Activated CD8-positive, alpha-beta memory T cell treated with anti-CD3 and anti-CD28 coated beads for 48 hours (primary cell): ENCODE measurements around the gene PCNX2.

Experiments
- DNase-seq, 3 experiments: peaks; one replicate each; pipeline ENCODE4 v3.0.0-alpha.2; 2020; ENCODE audit warnings: low read depth in 2 of 3, low spot score in 2 of 3

Gene PCNX2

DNA sequence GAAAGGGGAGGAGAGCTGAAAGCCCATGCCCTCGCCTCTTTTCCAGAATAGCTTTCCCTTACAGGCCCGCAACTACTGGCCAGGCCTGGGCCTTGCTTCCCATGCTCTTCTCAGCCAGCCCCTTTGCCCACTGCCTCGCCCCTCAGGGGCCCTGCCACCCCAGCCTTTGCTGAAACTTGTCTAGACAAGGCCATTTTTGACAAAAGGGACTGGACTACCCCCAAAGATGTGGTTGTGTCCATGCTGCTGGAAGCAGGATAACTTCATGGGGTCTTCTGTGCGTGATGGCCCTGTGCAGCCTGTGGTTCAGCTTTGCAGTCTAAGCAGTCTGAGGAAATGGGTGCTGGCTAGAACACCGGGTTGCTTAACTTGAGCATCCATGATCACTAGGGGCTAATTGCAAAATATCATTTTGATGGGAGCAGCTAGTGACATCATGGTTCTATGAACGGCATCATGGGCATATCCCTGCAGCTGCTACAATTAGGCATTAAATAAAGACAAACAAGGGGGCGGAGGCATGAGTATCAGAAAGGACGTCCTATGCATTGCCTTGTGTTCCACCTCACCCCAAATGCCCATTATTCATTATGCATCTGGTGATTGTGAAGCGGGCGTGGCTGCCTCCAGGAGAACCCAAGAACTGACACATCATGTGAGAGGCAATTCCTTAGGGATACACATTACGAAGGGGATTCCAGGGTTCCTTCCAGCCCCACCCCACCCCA, 308.3 kb downstream of the PCNX2 start:
- DNase-seq, result no peak

DNA sequence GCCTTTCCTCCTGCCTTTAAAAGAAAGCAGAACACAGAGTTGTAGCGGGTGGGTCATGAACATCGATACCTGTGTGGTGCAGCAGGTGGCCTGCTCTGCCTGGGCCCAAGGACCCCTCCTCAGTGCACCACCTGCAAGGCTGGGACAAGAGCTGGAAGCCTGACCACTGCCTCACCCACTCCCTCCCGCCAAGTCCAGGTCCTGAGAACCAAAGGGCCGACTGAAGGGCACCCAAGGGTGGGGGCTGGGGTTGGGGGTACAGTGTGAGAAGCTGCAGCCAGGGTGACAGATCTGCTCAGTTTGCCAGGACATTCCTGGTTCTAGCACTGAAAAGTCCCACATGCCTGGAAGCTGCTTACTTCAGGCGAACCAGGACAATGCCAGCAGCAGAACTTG, 309.0 kb downstream of the PCNX2 start:
- DNase-seq, result no peak

DNA sequence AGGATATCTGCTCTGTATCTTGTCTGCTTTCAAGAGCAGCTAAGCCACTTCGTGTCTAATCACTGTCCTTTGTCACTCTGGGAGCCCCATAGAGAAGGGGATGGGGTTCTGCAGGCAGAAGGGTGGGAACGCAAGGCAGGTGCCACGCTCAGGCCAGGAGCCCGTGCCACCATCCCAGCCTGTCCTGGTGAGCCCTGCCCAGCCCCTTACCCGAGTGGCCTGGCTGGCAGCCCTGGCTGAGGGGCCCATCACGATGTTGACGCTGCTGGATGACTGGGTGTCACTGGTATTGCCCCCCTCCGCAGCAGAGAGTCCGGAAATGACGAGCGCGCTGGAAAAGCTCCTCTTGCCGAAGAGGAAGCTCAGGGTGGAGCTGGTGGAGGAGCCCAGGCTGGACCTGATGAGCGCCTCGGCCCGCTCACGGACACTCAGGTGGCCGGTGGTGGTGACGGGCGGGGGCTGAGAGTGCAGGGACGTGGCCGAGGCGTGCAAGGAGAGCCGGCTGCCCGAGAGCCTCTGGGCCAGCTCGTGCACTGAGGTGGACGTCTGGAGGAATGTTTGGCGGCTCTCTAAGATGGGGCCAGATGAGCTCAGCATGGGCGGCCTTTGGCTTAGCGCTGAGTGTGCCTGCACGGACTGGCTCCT, 309.5 kb downstream of the PCNX2 start:
- DNase-seq, result no peak

DNA sequence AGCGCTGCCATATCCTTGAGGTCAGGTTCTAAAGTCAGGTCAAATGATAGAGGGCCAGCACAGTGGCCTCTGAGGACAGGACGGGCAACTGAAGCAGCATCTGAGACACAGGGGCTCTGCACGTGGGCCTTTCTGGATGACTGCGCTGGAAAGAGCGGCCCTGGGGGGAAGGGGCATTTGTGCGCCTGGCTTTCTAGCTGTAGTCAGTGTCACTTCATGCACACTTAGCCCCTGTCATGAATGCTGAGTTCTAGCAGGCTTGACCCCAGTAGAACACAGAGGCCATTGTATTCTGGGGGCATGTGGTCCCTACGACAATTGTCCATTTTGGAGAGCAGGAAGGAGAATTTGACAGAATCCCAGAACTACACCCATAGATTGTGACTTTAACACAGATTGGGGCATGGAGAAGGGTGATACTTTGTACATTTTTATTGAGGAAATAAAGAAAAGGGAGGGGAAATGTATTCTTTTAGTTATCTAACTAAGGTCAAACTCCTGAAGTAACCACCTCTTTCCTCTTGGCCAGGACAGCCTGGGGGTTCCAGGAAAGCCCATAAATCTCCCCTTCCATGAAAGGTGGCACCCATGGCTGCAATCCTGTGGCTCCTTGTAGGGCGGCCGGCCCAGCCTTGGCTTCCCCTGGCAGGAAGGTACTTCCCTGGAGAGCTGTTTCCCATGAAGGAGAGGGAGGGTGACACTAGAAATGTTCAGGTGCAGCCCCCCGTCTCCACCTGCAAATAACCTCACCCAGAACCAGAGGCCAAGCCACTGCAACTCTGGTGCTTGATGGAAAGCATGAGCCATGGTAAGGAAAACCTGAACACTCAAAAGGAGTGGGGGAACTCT, 310.7 kb downstream of the PCNX2 start:
- no peak for DNase-seq

DNA sequence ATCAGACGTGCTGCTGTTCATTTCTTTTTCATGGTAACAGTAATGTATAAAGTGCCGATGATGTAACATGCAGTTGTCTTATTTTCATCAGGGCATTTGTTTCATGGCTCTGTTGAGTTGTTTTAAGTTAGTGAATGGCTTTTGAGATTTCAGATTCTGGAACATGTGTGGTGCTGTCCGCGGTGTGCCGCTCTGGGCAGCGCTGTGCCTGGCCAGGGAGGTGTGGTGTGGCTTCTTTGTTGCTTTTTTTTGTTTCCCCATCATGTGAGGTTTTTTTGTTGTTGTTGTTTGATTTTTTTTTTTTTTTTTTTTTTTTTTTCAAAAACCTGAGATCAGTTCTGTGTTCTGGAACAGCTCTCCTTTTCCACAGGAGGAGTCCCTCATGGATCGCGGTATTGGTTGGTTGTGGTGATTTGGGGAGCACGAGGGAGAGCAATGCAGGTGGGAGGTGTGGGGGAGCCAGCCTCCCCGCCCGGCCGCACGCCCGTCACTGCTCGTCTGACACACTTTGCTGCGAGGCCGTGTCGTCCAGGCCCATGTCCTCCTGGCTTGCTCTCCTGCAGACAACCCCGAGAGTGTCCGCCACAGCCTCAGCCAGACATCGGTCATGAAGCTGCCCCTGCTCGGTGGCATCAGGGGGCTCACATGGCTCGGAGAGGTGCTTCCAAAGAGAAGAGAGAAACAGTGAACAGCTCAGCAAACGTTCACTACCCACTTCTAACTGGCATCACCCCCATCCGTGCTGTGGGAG, 311.5 kb downstream of the PCNX2 start:
- DNase-seq, result no peak

DNA sequence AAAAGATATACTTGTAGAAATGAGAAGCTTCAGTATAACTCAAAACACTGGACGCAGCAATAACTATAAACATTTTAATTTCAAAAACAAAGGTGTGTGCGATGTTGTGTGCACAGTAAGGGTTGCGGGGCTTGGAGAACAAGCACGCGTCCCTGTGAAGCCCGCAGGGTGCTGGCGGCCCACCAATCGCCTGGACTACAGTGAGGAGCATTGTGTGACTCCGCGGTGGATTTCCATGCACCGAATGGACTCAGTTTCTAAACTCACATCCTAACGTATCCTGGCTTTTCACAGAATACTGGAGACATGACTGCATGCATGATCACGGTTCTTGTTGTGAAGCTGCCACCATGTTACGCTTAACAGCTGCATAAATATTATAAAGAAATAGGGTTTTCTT, 312.1 kb downstream of the PCNX2 start:
- no peak for DNase-seq

DNA sequence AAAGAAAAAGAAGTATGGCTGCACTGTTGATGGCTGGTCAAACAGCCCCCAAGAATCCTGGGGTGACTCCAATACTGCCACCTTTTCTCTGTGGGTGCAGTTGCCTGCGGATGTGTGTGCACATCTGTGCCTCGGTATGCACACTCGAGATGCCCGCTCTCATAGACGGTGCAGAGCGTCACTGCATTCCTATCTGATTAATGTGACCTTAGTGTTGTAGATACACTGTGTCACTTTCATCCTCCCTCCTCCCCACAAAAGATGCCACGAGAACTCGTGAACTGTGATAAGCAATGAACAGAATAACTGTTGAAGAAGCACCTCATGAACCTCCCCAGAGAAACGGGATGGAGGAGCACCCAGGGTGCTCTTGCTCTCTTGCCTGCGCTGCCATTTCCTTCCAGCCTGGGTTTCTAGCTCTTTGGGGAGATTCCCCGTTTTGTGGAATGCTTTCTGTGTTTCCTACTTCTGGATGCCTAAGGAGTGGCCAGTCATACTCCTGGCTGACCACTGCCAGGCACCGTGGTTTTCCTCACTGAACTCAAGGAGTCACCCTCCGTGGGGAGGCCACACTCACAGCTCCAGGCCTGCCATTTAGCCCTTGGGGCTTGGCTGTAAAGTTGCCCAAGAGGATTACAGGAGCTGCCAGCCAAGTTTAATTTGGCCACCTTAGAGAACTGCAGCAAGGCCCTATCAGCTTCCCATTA, 313.1 kb downstream of the PCNX2 start:
- DNase-seq, result no peak

DNA sequence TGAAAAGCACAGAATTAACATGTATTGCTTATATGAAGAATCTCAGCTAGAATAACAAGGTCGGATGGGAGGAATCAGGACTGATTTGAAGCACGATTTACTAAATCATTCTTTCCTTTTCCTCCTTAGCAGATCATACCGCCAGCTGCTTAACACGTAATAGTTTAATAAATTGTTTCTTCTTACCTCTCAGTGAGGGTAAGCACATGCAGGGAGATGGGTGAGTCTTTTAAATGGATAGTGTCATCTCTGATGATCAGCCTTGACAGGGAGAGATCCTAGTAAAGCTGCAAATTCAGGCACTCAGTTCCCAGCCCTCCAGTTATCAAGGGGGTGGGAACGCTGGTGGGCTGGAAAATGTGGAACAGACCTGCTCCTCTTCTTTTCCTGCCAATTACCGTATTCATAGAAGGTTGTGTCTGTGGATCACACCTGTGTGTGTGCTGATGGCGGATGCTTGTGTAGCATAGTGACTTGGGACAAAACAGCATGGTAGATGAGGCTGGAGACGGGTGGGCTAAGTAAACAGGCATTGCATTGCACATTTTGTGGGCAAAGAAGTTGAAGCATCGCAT, 314.5 kb downstream of the PCNX2 start:
- DNase-seq, result no peak

DNA sequence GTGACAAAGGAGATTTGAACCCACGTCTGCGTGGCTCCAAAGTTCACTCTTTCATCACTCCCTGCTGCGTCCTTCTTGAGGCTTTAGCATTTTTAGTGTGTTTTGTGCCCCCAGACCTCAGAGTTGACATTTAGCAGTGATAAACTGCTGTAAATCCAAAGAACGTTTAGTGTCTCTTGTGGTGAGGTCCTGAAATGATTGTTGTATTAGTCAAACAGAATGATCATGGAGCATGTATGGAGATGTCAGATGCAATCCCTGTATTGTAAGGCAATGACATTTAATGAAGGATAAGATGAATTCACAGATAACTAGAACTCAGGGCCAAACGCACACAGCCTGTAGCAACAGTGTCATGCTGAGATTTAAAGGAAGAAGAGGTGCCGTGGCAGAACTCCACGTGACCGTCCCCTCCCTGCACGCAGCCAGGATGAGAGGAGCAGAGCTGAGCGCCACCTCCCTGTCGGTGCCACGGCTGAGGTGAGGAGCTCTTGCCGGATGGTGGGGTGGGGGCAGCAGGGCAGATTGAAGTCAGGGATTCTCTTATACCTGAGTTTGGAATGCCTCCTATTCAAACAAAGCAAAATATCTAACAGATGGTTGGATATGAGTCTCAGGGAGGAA, 315.1 kb downstream of the PCNX2 start:
- no peak for DNase-seq

DNA sequence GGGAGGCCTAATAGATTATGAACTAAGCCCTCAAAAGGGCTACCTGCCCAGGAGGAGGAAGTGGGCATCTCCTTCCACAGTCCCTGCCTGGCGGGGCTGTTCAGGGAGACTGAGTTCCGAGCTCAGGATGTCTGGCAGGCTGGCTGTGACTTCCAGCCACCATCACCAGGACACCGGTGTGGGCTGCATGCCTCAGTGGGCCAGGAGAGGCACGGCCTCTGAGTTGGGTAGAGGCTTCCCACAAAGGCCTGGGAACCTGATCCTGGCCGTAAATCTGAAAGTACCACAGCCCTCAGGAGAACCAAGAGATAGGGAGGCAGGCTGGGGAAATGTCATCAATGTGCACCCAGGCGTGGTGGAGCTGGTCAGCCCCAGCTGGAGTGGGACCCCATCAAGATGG, 316.0 kb downstream of the PCNX2 start:
- DNase-seq, result no peak

DNA sequence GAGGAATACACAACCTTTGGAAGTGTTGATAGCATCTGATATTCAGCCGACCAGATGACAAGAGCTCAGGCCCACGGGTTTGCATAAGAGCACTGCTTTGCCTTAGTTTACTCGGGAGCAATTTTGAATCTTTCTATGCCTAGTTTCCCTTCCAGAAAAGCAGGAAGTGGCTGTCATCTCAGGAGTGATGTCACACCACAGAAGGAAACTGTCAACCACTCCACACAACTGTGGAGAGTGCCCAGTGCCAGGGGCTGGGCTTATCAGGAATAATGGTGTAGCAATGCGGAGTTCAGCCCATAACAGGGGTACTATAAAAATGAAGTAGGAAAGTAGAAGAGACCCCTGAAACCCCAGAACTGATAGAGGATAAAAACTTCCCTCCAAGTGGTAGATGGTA, 316.7 kb downstream of the PCNX2 start:
- no peak for DNase-seq

DNA sequence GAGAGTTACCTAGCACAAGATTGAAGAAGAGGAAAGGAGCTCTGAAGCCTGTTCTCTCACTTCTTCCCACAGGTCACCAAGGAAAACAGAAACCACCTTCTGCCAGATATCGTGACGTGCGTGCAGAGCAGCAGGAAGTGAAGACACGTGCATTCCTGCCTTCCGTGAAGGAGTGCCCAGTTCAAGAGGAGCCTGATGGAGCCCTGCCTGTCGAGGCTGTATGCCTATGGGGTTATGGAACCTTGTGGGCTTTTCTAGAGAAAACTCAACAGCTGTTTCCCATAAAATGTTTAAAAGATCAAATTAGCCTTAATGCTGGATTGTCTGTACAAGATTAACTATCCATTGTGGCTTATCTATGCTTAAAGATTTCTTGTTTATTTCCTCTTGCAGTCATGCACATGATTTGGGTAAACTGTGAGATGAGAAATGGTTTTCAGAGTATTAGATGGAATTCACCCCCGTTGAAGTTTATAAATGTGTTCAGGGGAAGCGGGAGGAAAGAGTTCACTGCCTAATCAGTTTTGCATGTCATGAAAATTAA, 317.4 kb downstream of the PCNX2 start:
- DNase-seq, result no peak

DNA sequence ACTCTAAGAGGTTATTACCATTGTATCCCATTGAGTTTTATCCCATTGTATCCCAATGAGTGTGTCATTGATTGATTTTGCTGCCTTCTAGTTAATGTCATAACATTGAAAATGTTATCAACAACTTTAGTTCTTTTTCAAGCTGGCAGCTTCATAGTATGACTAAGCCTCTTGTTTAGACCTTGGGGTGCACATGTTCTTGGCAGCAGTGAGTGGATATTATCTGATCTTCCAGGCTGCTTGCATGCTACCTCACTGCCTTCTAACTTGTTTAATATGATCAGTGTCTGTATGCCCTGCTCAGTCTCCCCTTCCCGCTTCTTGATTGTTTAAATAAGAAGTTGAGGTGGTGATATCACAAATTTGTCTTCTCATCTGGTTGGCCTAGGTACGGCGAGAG, 320.6 kb downstream of the PCNX2 start:
- no peak for DNase-seq

DNA sequence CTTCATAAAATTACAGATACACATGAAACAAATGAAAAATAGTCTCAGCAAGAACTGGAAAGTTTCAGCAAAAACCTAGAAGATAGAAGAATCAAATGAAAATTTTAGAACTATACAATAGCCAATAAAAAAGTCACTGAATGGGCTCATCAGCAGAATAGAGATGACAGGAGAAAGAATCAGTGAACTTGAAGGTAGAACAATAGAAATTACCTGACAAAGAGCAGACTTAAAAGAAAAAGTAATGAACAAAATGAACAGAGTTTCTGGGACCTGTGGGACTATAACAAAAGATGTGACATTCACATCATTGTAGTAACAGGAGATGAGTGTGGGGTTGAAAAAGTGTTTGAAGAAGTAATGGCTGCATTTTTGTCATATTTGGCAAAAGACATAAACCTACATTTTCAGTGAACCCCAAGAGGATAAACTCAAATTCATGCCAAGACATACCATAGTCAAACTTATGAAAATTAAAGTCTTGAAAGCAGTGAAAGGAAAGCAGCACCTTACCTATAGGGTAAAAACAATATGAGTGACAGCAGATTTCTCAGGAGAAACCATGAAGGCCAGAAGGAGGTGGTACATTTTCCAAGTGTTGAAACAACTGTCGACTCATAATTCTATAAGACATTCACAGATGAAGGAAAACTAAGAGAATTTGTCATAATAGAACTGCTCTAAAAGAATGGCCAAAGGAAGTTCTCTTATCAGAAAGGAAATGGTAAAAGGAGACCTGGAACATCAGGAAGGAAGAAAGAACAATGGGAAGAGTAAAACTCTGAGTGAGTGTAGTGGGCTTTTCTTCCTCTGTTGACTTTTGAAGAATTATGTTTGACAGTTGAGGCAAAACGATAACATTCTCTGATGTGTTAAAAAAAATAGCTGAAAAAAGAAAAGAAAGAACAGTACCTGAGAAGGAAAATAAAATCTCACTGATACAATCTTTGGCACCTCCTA, 321.6 kb downstream of the PCNX2 start:
- no peak for DNase-seq

DNA sequence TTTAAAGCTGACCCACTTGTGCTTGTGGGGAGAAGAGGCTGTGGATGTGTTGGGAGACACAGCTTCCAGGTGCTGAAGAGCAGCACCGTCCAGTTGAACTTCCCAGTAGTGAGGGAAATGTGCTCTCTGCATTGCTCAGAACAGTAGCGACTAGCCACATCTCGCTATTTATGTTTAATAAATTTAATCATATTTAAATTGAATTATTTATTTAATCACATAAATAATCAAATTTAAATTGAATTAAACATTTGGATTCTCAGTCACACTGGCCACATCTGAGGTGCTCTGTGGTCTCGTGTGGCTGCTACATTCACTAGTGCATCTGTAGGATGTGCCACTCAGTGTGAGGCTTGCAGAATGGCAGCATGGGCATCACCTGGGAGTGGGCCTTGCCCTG, 325.0 kb downstream of the PCNX2 start:
- DNase-seq, result no peak

DNA sequence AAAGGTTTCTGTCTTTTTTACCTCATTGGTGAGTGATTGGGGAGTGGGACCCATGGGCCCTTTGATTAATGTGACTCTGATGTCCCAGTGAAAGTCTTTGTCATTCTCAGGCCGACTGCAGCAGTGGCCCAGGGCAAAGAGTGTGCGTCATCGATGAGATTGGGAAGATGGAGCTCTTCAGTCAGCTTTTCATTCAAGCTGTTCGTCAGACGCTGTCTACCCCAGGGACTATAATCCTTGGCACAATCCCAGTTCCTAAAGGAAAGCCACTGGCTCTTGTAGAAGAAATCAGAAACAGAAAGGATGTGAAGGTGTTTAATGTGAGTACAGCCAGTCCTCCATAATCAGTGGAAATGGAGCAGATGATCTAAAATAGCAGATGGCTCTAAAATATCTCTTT, 325.7 kb downstream of the PCNX2 start:
- no peak for DNase-seq

DNA sequence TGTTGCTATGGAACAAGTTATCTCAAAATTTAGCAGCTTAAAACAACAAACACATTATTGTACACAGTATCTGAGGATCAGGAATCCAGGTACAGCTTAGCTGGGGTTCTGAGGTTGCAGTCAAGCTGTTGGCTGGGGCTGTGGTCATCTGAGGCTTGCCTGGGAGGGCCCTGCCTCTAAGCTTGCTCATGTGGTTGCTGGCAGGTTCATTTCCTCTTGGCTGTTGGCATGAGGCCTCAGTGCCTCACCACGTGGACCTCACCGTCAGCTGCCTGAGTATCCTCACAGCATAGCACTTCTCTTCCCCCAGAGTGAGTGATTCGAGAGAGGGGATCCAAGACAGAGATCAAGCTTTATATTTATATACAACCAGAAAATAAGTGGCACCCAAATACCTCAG, 326.6 kb downstream of the PCNX2 start:
- no peak for DNase-seq

DNA sequence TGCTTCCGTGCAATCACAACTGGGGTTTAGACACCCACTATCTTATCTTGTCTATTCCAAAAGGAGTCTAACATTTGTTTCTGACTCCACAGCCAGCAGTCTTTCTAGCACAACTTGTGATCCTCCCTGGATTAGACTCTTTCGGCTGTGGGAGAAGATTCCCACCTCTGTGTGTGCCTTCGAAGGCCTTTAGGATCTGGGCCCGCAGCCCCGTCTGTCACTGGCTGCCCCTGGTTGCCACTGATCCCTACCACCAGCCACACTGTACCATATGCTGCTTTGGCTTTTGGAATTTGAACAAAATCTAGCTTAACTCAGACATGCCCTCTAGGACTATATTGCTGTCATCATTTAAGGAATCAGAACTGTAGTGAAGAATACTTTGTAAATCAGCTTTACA, 327.1 kb downstream of the PCNX2 start:
- no peak for DNase-seq

DNA sequence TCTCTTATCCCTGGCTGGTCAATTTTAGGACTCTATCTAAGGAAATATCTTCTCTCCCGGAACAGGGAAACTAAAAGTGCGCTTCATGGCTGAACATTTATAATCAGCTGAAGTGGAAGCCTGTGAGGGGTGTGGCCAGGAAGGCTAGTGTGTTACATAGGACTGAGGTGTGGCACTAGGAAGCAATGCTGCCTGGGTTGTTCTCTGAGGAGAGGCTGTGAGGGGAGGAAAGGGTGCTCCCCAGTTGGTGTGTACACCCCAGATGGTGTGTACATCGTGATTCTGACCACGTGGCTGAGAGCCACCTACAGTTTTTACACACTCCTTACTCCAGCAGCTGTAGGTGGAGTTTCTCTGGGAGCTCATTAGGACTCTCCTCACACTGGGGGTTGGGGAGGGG, 328.9 kb downstream of the PCNX2 start:
- no peak for DNase-seq
